Measurements from ENCODE around the gene CD83. TPM values are rescaled to one million over a fixed set of nuclear protein-coding genes. Genes with fewer than 3 reads are reported as not detected.

The CD83 gene
- total RNA-seq, 1 experiment from 2014 or later = 5.5 TPM

DNA sequence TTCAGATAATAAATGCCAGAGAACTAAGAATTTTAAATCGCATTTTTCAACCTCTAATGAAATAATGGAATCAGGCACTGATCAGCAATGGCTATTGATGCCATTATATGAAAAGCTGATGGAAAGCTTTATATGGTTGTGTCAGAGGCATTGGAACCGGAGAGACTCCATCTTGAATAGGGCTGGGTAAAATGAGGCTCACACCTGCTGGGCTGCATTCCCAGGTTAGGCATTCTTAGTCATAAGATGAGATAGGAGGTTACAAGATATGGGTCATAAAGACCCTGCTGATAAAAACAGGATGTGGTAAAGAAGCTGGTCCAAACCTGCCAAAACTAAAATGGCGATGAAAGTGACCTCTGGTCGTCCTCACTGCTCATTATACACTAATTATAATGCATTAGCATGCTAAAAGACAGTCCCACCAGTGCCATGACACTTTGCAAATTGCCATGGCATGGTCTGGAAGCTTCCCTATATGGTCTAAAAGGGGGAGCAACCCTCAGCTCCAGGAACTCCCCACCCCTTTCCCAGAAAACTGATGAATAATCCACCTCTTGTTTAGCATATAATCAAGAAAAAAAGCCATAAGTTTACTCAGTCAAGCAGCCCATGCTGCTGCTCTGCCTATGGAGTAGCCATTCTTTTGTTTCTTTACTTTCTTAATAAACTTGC is 40.2 kb upstream of the CD83 start:
- Mint-ChIP-seq H3K4me3 (no peak overlapping the region), H3K4me1 (peaks cover 13% of the 10 kb centered on the region), H3K9me3 (no peaks in the 10 kb centered on the region), H3K27ac (no peak overlapping the region), H3K27me3 (ENCODE audit: low read depth) (no peaks in the 10 kb centered on the region), H3K36me3 (no peaks in the 10 kb centered on the region)
- CTCF ChIA-PET = no interaction called here
- no peak for ATAC-seq
- TF ChIP-seq, protein P1, sequence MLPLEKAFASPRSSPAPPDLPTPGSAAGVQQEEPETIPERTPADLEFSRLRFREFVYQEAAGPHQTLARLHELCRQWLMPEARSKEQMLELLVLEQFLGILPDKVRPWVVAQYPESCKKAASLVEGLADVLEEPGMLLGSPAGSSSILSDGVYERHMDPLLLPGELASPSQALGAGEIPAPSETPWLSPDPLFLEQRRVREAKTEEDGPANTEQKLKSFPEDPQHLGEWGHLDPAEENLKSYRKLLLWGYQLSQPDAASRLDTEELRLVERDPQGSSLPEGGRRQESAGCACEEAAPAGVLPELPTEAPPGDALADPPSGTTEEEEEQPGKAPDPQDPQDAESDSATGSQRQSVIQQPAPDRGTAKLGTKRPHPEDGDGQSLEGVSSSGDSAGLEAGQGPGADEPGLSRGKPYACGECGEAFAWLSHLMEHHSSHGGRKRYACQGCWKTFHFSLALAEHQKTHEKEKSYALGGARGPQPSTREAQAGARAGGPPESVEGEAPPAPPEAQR (CRISPR knock-in tag; IDR thresholded peaks at IDR 0.05) = no peak
- no peak for TF ChIP-seq TP53 (CRISPR knock-in tag; IDR thresholded peaks at IDR 0.05)
- no peak for TF ChIP-seq ZNF121 (CRISPR knock-in tag; IDR thresholded peaks at IDR 0.05)
- TF ChIP-seq FOXK1 (CRISPR knock-in tag; IDR thresholded peaks at IDR 0.05) = no peak
- TF ChIP-seq, protein P2, sequence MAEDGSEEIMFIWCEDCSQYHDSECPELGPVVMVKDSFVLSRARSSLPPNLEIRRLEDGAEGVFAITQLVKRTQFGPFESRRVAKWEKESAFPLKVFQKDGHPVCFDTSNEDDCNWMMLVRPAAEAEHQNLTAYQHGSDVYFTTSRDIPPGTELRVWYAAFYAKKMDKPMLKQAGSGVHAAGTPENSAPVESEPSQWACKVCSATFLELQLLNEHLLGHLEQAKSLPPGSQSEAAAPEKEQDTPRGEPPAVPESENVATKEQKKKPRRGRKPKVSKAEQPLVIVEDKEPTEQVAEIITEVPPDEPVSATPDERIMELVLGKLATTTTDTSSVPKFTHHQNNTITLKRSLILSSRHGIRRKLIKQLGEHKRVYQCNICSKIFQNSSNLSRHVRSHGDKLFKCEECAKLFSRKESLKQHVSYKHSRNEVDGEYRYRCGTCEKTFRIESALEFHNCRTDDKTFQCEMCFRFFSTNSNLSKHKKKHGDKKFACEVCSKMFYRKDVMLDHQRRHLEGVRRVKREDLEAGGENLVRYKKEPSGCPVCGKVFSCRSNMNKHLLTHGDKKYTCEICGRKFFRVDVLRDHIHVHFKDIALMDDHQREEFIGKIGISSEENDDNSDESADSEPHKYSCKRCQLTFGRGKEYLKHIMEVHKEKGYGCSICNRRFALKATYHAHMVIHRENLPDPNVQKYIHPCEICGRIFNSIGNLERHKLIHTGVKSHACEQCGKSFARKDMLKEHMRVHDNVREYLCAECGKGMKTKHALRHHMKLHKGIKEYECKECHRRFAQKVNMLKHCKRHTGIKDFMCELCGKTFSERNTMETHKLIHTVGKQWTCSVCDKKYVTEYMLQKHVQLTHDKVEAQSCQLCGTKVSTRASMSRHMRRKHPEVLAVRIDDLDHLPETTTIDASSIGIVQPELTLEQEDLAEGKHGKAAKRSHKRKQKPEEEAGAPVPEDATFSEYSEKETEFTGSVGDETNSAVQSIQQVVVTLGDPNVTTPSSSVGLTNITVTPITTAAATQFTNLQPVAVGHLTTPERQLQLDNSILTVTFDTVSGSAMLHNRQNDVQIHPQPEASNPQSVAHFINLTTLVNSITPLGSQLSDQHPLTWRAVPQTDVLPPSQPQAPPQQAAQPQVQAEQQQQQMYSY (CRISPR knock-in tag; IDR thresholded peaks at IDR 0.05) = no peak
- no peak for TF ChIP-seq RORB (CRISPR knock-in tag; IDR thresholded peaks at IDR 0.05)
- no peak for TF ChIP-seq SP1 (CRISPR knock-in tag; conservative IDR thresholded peaks at IDR 0.05)
- no peak for TF ChIP-seq ZNF219 (CRISPR knock-in tag; IDR thresholded peaks at IDR 0.05; ENCODE audit: borderline replicate concordance)
- TF ChIP-seq FOXP1 (CRISPR knock-in tag; IDR thresholded peaks at IDR 0.05; ENCODE audit: borderline replicate concordance) = no peak
- no peak for TF ChIP-seq ATF1 (CRISPR knock-in tag; IDR thresholded peaks at IDR 0.05)
- no peak for TF ChIP-seq STAT6 (CRISPR knock-in tag; conservative IDR thresholded peaks at IDR 0.05; ENCODE audit: low read depth)
- TF ChIP-seq, protein P3, sequence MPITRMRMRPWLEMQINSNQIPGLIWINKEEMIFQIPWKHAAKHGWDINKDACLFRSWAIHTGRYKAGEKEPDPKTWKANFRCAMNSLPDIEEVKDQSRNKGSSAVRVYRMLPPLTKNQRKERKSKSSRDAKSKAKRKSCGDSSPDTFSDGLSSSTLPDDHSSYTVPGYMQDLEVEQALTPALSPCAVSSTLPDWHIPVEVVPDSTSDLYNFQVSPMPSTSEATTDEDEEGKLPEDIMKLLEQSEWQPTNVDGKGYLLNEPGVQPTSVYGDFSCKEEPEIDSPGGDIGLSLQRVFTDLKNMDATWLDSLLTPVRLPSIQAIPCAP (CRISPR knock-in tag; IDR thresholded peaks at IDR 0.05) = no peak
- no peak for TF ChIP-seq MYBL2 (CRISPR knock-in tag; IDR thresholded peaks at IDR 0.05)
- no peak for TF ChIP-seq JAZF1 (CRISPR knock-in tag; IDR thresholded peaks at IDR 0.05)
- no peak for TF ChIP-seq ESRRA (CRISPR knock-in tag; IDR thresholded peaks at IDR 0.05; ENCODE audit: borderline replicate concordance)
- no peak for TF ChIP-seq ZNF423 (CRISPR knock-in tag; IDR thresholded peaks at IDR 0.05)
- POLR2A ChIA-PET = no interaction called here
- no peak for DNase-seq (ENCODE audit: low spot score)

DNA sequence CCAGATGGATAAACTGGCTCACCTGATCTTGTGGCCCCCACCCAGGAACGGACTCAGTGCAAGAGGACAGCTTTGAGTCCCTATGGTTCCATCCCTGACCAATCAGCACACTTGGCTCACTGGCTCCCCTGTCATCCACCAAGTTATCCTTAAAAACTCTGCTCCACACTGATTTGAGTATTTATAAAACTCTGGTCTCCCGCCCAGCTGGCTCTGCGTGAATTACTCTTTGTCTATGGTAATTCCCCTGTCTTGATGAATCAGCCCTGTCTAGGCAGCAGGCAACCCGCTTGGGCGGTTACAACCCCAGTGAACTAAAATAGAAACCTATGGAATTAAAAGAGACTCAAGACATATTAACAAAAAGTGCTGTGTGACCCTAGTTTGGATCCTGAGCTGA is 38.1 kb upstream of the CD83 start:
- Mint-ChIP-seq H3K27me3 (ENCODE audit: low read depth) (no peaks in the 10 kb centered on the region), H3K36me3 (no peaks in the 10 kb centered on the region), H3K27ac (no peak overlapping the region), H3K4me3 (no peak overlapping the region), H3K9me3 (no peaks in the 10 kb centered on the region), H3K4me1 (peaks cover 19% of the 10 kb centered on the region)
- ATAC-seq (no peak), DNase-seq (ENCODE audit: low spot score) (no peak)
- POLR2A ChIA-PET = no interaction called here
- CTCF ChIA-PET = interaction anchor here (1.0 kb wide), 2 partner anchors 12 to 50 kb away, joined by 3 read pairs; no protein-coding TSS in a partner anchor
- no peak for TF ChIP-seq EMX1 (CRISPR knock-in tag; IDR thresholded peaks at IDR 0.05)
- TF ChIP-seq GTF2I (CRISPR knock-in tag; conservative IDR thresholded peaks at IDR 0.05) = no peak
- no peak for TF ChIP-seq GABPB1 (CRISPR knock-in tag; IDR thresholded peaks at IDR 0.05)
- TF ChIP-seq NR1H2 (CRISPR knock-in tag; IDR thresholded peaks at IDR 0.05) = no peak
- TF ChIP-seq JAZF1 (CRISPR knock-in tag; IDR thresholded peaks at IDR 0.05) = no peak
- TF ChIP-seq RELA (CRISPR knock-in tag; IDR thresholded peaks at IDR 0.05; ENCODE audit: borderline replicate concordance) = no peak
- TF ChIP-seq SMAD4 (CRISPR knock-in tag; IDR thresholded peaks at IDR 0.05) = no peak
- TF ChIP-seq PREB (CRISPR knock-in tag; IDR thresholded peaks at IDR 0.05; ENCODE audit: borderline replicate concordance) = no peak
- TF ChIP-seq E2F4 (CRISPR knock-in tag; IDR thresholded peaks at IDR 0.05; ENCODE audit: borderline replicate concordance, low read depth) = no peak

Data from WTC11 (cell line).